Fibroblast of lung (primary cell): ENCODE data around the gene RPS28. TPM values are rescaled to one million over a fixed set of nuclear protein-coding genes. Genes with fewer than 3 reads are reported as not detected.

Experiments used
- DNase-seq, 2 donors: peaks; one replicate each; pipeline versions ENCODE4 v3.0.0 to v3.0.0-alpha.2; 2010; ENCODE audit warnings: low read depth in 2 of 2
- H2AFZ ChIP-seq: 2 replicates; pipeline ENCODE4 v1.5.1; 2012; ENCODE audit warnings: low read length, control low read depth, inconsistent platforms
- H3K27ac ChIP-seq: 2 replicates; pipeline ENCODE4 v1.5.1; 2011; ENCODE audit warnings: low read length, control low read depth; ENCODE audit not compliant: insufficient read depth
- H3K27me3 ChIP-seq: 2 replicates; pipeline ENCODE4 v1.5.1; 2011; ENCODE audit warnings: mild to moderate bottlenecking, low read length; ENCODE audit not compliant: control insufficient read depth, insufficient read depth
- H3K36me3 ChIP-seq: 2 replicates; pipeline ENCODE4 v1.5.1; 2011; ENCODE audit warnings: low read length; ENCODE audit not compliant: control insufficient read depth, insufficient read depth
- H3K4me1 ChIP-seq: 2 replicates; pipeline ENCODE4 v1.5.1; 2011; ENCODE audit warnings: low read length; ENCODE audit not compliant: control insufficient read depth, insufficient read depth; ENCODE audit errors: extremely low read depth
- H3K4me2 ChIP-seq: 2 replicates; pipeline ENCODE4 v1.5.1; 2011; ENCODE audit warnings: low read length, control low read depth; ENCODE audit not compliant: insufficient read depth; ENCODE audit errors: extremely low read depth
- H3K4me3 ChIP-seq, 4 experiments: fragments of 200-600 bp in 1 of 4; sonication (generic) in 1 of 4; replicated peaks in 1 of 4; 2 replicates each; pipeline ENCODE4 v1.5.1; 2011 to 2016; ENCODE audit warnings: low read length in 4 of 4, low read depth in 3 of 4, mild to moderate bottlenecking in 3 of 4, control low read depth in 2 of 4, inconsistent platforms in 1 of 4, mixed read lengths in 1 of 4; ENCODE audit not compliant: insufficient read depth in 1 of 4; ENCODE audit errors: control extremely low read depth in 1 of 4
- H3K79me2 ChIP-seq: 2 replicates; pipeline ENCODE4 v1.5.1; 2012; ENCODE audit warnings: mild to moderate bottlenecking, low read length, inconsistent platforms; ENCODE audit not compliant: control insufficient read depth, insufficient read depth
- H3K9ac ChIP-seq: 2 replicates; pipeline ENCODE4 v1.5.1; 2011; ENCODE audit warnings: mild to moderate bottlenecking, low read length, control low read depth; ENCODE audit not compliant: insufficient read depth
- H3K9me3 ChIP-seq: 2 replicates; pipeline ENCODE4 v1.5.1; 2012; ENCODE audit warnings: low read depth, low read length; ENCODE audit not compliant: control insufficient read depth, insufficient read depth
- H4K20me1 ChIP-seq: 2 replicates; pipeline ENCODE4 v1.5.1; 2011; ENCODE audit warnings: low read length; ENCODE audit not compliant: control insufficient read depth, insufficient read depth; ENCODE audit errors: extremely low read depth
- CTCF ChIP-seq, 2 donors: IDR thresholded peaks in 1 of 2; conservative IDR thresholded peaks in 1 of 2; 1 replicate in 1 of 2; 2 replicates in 1 of 2; pipeline ENCODE4 v1.5.1; 2011 to 2012; ENCODE audit warnings: low read length in 2 of 2, control low read depth in 1 of 2, inconsistent platforms in 1 of 2, low read depth in 1 of 2, mild to moderate bottlenecking in 1 of 2
- EZH2 ChIP-seq: IDR thresholded peaks from 2 replicates; pipeline ENCODE4 v1.5.1; 2012; ENCODE audit warnings: low read length, control low read depth, mild to moderate bottlenecking; ENCODE audit errors: missing control alignments
- polyA plus RNA-seq, 2 donors: library from polyadenylated mRNA; depleted of rRNA in 1 of 2; stranded (reverse) in 1 of 2; unstranded in 1 of 2; fragments of >200 nt; gene quantifications; 2 replicates each; pipeline ENCODE4 v1.2.1, GENCODE V29; 2011 to 2012; ENCODE audit warnings: missing spikeins in 1 of 2
- total RNA-seq: library from RNA; depleted of rRNA; stranded (reverse); fragments of >200 nt; gene quantifications from 2 replicates; pipeline ENCODE4 v1.2.1, GENCODE V29; 2014

Gene RPS28
- total and polyA plus RNA-seq, 2 donors (not counting 1 experiment from before 2014, with no cell fraction given), result 216 to 286 TPM

- no peak for TF ChIP-seq EZH2
- TF ChIP-seq CTCF (conservative IDR thresholded peaks at IDR 0.05 in 1 of 2, IDR thresholded peaks at IDR 0.05 in 1 of 2; ENCODE audit: low read depth in 1 of 2, low read length in 2 of 2), result no peak
- peak overlapping the region in 3 of 4 experiments; percentile 13 to 25 (median 17) for H3K4me3 ChIP-seq
These were observed 45.6 kb downstream of the RPS28 start for GRCh38 chr19:8366961-8367326.

DNA sequence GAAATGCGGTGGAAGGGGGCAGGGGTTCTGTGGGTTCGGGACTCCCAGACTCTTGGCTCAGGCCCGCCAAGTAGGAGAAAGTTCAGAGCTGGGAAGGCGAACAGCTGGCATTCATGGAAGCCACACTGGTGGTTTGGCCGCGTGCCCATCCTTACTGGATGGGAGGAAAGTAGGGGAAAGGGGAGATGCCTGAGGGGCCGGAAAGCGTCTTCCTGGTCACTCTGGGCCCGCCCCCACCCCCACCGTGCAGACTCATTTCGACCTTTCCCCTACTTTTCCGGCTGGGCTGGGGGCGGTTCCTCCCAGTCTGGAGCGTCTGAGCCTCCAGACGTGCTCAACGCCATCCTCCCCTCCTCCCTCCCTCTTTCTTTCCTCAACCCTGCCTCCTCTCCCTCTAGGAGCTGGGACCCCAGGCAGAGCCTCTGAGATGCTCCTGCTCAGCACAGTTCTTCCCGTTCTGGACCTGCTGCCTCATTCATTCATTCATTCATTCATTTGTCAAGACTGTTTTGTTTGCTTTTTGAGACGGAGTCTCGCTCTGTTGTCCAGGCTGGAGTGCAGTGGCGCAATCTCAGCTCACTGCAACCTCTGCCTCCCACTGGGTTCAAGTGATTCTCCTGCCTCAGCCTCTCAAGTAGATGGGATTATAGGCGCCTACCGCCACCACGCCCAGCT is 46.2 kb downstream of the RPS28 start:
- peak; percentile 93 to 98 for DNase-seq
- H3K4me3 ChIP-seq, result peak overlapping the region; percentile 8 to 25 (median 15)
- H2AFZ ChIP-seq, result no peak overlapping the region
- H3K27me3 ChIP-seq, result no peaks in the 10 kb centered on the region
- H3K27ac ChIP-seq, result peak overlapping the region; percentile 50
- H3K4me2 ChIP-seq, result peak overlapping the region; percentile 75
- TF ChIP-seq CTCF (conservative IDR thresholded peaks at IDR 0.05 in 1 of 2, IDR thresholded peaks at IDR 0.05 in 1 of 2; ENCODE audit: low read depth in 1 of 2, low read length in 2 of 2) (no peak), EZH2 (no peak)
- H3K79me2 ChIP-seq, result no peaks in the 10 kb centered on the region
- H3K9ac ChIP-seq, result peak overlapping the region; percentile 4
- H3K36me3 ChIP-seq, result peaks cover 4% of the 10 kb centered on the region
- H3K4me1 ChIP-seq, result peaks cover 19% of the 10 kb centered on the region
- H3K9me3 ChIP-seq, result no peaks in the 10 kb centered on the region
- H4K20me1 ChIP-seq, result no peaks in the 10 kb centered on the region

More at GRCh38 chr19:8366961-8367326, 45.6 kb downstream of the RPS28 start:
- no peaks in the 10 kb centered on the region for H3K9me3 ChIP-seq
- peaks cover 22% of the 10 kb centered on the region for H3K4me1 ChIP-seq
- peak overlapping the region; percentile 26 for H3K9ac ChIP-seq
- peak; percentile 32 to 83 for DNase-seq
- peaks cover 4% of the 10 kb centered on the region for H3K36me3 ChIP-seq
- H3K79me2 ChIP-seq, result no peaks in the 10 kb centered on the region
- peak overlapping the region; percentile 50 for H3K27ac ChIP-seq
- H3K27me3 ChIP-seq, result no peaks in the 10 kb centered on the region
- H2AFZ ChIP-seq, result no peak overlapping the region
- no peaks in the 10 kb centered on the region for H4K20me1 ChIP-seq
- peak overlapping the region; percentile 75 for H3K4me2 ChIP-seq

GRCh38 chr19:8370176-8371010 is 49.1 kb downstream of the RPS28 start:
- no peak for DNase-seq
- no peak overlapping the region for H3K9ac ChIP-seq
- no peaks in the 10 kb centered on the region for H4K20me1 ChIP-seq
- H3K4me3 ChIP-seq, result no peak overlapping the region
- H3K27ac ChIP-seq, result no peak overlapping the region
- no peak overlapping the region for H2AFZ ChIP-seq
- H3K79me2 ChIP-seq, result no peaks in the 10 kb centered on the region
- H3K9me3 ChIP-seq, result no peaks in the 10 kb centered on the region
- H3K27me3 ChIP-seq, result no peaks in the 10 kb centered on the region
- peaks cover 14% of the 10 kb centered on the region for H3K4me1 ChIP-seq
- peaks cover 4% of the 10 kb centered on the region for H3K36me3 ChIP-seq
- no peak overlapping the region for H3K4me2 ChIP-seq
- no peak for TF ChIP-seq CTCF (conservative IDR thresholded peaks at IDR 0.05 in 1 of 2, IDR thresholded peaks at IDR 0.05 in 1 of 2; ENCODE audit: low read depth in 1 of 2, low read length in 2 of 2)
- no peak for TF ChIP-seq EZH2
